IPS-NIHi7 (cell line): ENCODE data around the gene RINL.

Experiments
- DNase-seq: peaks from one replicate; pipeline ENCODE4 v3.0.0; 2012; ENCODE audit warnings: mixed read lengths; ENCODE audit errors: extremely low spot score

RINL gene

DNA sequence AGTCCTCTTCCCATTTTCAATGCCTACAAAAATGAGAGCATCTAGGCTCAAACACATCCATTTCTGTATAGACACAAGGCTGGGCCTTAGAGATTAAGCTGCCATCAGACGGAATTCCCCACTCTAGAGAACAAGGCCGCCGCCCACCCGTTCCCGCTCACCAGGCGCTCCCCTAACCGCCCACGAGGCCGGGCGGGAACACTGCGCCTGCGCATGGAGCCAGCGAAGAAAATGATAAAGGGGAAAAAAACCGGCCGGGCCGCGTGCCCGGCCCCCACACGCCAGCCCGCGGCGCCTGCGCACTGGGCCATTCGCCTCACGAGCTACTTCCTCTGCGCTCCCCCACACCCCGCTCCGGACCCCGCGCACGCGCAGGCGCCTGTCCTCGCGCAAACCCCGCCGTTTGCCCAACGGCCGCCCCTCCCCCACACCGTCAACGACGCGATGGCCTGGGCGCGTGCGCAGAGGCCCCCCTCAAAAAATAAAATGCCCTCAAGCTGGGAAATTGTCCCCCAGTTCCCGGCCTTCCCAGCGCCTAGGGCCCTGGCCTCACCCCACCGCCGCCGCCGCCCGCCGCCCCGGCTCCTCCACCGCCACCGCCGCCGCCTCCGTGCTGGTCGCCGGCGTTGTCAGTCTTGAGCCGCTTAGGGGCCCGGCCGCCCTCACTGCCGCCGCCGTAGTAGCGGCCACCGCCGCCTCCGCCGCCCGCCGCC, 28.8 kb downstream of the RINL start:
- DNase-seq: peak; percentile 92

- DNase-seq: peak; percentile 2
Measured at GRCh38 chr19:38848299-38849146, 29.6 kb downstream of the RINL start.

GRCh38 chr19:38846097-38846496, 32.0 kb downstream of the RINL start:
- DNase-seq: no peak

DNA sequence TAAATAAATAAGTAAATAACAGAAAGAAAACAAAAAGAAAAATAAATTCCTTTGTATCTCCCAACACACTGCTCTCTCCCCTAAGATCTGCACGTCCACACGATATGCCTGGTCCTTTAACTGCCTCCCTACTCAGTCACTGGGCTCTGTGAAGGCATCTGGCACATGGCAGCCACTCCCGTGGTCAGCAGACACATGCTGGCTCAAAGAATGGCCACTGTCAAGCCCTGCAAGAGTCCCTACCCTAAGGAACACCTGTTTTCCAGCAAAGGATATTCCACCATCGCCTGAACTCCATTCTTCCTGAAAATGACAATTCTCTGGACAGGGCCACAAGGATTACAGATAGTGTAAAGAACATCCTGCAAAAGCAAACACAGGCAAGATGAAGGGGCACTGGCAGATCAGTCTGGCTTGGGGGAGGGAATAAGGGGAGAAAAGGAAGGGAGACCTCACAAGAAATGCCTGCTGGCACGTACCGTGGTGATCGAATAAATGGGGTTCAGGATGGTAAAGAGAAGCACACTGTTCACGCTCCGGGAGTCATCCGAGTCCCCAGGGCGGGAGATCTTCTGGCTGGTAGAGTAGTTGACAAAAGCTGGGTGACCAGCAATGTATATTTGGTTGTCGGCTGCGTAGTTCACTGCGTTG, 32.6 kb downstream of the RINL start:
- no peak for DNase-seq

GRCh38 chr19:38844093-38844686, 33.9 kb downstream of the RINL start:
- DNase-seq: no peak

GRCh38 chr19:38843175-38843758, 34.8 kb downstream of the RINL start:
- no peak for DNase-seq

DNA sequence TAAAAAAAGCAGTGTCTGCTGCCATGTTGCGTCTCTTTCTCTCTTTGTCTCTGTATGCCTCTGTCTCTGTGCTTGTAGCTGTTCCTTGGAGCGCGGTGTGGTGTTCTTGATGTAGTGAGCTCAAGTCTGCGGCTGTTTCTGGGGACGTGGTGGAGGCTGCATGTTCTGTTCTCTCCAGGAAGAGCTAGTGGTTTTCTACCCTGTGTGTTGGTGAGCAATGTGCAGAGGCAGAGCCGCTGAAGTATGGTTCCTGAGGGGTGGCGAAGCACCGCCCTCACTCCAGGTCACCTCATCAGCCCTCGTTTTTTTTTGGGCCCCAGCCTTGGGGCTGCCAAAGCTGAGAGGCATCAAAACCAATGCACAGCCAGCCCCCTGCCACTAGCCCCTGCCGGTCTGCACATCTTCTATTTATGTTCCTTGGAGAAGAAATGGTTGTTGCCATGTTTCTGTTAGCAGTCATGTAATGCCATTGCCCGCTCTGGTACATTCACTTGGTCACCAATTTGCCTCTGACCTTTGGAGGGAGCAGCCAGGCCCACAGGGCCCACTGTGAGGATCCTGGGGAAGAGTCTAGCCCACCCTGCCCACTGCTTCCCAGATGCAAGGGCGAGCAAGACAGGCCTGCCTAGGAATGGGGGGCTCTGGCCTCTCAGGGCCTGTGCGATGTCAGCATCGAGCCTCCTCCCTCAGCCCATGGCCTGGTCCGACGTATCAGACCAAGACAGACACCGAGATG, 35.5 kb downstream of the RINL start:
- DNase-seq: no peak

GRCh38 chr19:38841787-38842438, 36.2 kb downstream of the RINL start:
- no peak for DNase-seq

DNA sequence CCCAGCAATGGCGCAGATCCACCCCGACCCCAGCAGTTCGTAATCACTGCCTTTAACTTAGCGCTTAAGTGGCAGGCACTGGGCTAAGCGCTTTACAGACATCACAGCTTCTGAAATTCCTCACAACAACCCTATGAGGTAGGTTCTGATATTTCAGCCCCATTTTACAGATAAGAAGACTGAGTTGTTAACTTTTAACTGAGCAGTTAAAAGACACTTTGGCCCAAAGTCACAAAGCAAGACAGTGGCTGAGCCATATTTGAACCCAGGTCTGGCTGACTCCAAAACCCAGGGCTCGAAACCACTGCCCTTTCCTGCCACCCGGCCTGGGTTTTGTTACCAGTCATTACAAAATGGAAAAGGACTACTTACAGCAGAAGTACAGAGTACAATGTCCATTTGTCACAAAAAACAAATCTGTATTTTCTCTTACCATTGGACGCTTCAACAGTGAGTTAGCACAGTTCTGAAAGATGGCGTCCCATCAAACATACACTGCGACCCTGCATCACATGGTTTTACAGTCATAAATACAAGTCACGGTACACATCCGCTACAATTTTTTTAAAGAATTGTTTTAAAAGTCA, 36.8 kb downstream of the RINL start:
- DNase-seq: no peak

GRCh38 chr19:38840583-38840968, 37.5 kb downstream of the RINL start:
- DNase-seq: no peak

DNA sequence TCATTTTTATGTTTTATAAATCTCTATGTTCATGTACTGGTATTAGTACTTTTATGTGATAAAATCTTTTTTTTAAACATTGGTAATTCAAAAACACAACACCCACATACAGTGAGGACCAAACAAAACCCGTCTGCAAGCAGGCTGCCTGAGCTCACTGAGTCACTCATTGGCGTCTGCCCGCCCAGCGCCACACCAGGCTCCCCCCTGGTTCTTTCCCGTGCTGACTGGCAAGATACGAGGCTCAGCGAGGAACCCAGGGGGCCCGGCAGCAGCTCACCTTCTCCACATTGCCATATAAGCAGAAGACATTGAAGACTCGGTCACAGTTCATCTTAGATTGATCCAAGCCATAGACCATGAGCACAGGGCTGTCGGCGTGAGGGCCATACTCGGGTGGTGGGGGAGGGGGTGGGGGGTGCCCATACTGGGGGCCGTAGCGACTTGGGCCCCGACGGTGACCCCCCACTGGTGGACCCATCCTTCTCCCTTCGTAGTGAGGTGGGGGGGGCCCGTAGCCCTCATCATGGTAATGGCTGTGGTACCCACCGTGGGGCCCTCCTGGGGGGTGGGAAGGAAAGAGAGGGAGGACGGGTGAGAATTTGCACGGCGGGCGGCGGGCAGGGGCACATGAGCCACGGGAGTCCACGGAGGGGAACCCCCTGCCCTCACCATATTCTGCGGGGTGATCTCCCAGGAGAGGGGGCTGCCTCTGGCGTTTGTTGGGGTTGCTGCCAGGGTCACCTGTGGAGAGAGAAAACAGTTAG, 38.1 kb downstream of the RINL start:
- DNase-seq: no peak

DNA sequence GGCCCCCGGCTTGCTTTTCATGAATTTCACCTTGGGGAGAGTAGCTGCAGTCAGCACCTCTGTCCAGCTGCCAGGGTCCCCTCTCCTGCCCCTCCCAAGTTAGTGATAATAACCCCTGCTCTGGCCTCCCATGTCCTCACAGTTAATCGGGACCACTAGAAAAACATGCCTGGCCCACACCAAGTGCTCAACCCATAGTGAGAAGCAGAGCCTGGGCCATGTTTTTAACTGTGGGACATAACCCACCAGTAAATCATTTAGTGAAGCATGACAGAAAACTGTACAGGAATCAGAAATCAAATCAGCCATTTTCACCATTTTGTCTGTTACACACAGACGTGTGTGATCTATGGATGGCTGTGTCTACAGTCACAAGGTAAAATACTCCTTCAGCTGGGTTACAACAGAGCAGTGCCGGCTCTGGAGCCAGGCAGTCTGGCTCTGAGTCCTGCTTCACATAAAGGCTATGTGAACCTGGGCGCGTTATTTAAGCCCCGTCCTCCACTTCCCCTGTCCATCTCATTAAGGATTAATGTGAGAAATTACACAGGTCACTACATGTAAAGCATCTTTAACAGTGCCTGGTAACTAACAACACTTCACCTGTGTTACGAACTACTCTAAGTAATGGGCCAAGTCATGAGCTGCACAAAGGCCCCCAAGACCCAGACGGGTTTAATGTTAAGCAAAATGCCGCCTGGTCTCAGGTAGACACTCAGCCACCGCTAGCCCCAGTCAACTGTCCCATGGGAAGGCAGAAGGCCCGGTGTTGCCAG, 38.9 kb downstream of the RINL start:
- DNase-seq: no peak

GRCh38 chr19:38838208-38838985, 39.7 kb downstream of the RINL start:
- no peak for DNase-seq

DNA sequence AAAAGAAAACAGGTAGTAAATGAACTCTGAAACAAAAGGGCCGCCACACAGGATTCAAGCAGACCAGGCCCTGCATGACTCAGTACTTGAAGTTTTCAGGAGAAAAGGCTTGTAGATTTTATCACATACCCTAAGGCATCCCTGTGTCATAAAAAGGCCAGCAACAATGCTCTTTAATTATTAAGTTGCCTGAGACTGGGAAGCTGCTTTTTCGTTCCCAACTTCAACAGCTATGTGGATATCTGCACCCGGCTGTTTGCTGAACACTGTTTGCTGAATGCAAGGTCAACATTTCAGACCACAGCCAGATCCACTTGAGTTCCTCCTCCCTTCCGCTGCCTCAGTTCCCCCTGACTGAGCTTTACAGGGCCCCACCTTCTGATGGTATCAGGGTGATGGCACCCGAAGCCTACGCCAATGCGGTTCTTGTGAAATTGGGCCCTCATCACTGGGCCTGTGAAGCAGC, 40.4 kb downstream of the RINL start:
- DNase-seq: no peak

GRCh38 chr19:38836983-38837626, 41.0 kb downstream of the RINL start:
- no peak for DNase-seq

- DNase-seq: no peak
Measured at GRCh38 chr19:38836159-38836982, 41.7 kb downstream of the RINL start.
